NK-92 (cell line): ENCODE data around the gene ABRACL.

Experiments
- DNase-seq: peaks from one replicate; lab custom pipeline; 2025; ENCODE audit not compliant: unreplicated experiment; lab: John Stamatoyannopoulos, UW

ABRACL gene

GRCh38 chr6:139053382-139053781 is 24.8 kb downstream of the ABRACL start:
- no peak for DNase-seq

- DNase-seq: no peak
Measured at GRCh38 chr6:139054001-139054400, 25.5 kb downstream of the ABRACL start.

DNA sequence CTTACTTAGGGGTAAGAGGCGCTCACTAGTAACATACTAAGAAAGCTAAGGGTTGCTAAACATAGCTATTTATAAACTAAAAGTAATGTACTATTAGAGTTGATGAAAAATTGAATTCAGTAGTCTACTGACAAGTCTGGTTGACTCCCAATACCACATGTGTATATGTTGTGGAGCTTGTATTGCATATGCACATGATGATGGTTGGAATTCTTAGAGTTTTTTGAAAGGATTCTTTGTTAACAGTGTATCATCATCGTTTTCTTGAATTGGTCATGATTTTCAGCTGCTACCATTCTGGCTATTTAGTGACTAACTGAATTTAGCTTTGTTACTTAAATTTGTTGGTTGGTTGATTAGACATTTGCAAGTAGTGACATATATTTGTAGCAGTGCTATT is 27.2 kb downstream of the ABRACL start:
- no peak for DNase-seq

GRCh38 chr6:139058029-139058428 is 29.5 kb downstream of the ABRACL start:
- no peak for DNase-seq

DNA sequence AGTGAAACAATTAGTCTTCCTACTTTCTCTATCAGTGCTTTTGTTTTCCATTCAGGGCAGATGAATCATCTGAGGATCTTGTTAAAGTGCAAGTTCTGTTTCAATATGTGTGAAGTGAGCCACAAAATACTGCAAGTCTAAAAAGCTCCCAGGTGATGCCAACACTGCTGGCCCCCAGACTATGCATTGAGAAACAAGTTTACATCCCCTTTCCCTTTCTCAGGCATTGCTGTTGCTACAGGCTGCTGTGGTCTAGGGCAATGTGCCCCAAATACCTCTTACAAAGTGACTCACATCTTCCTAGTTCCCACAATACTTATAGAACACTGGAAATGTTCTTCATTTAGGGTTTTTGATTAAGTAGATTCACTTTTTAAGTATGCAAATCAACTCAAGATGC is 31.8 kb downstream of the ABRACL start:
- no peak for DNase-seq

GRCh38 chr6:139062932-139063646 is 34.5 kb downstream of the ABRACL start:
- no peak for DNase-seq

DNA sequence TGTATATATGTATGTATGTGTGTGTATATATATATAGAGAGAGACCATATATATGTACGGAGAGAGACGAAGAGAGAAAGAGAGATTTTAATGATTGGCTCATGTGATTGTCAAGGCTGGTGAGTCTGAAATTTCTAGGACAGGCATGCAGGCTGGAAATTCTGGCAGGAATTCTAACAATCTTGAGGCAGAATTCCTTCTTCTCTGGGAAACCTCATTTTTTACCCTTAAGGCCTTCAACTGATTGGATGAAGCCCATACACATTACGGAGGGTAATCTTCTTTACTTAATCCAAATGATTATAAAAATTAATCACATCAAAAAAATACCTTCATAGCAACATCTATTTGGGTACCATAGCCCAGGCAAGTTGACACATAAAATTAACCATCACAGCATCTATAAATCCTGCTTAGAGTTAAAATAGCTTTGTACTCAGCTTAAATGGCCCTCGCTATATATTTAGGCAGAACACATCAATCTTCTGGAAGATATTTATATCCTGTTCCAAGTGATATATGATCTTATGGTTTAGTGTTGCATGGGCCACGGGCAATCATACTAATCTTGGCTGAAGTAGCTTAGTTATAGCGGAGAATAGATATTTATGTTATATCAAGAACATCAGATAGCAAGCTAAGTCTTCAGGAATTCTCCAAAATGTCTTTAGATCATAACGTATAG is 36.6 kb downstream of the ABRACL start:
- no peak for DNase-seq

DNA sequence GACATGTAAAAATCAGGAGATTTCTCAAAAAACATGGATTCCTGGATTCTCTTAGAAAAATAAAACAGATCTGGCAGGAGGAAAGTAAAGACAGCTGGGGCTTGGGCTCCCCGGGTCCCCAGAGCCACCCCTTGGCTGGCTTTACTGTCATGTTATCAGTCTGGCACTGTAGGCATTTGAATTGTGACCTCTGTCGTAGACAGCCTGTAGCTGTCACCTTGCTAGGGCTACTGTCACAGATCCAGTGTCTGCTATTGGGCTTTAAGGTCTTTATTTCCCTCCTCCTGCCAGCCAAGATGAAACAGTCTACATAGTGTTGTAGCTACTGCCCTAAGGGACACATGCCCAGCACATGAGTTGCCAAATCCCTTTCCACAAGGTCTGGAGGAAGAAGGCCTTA is 37.5 kb downstream of the ABRACL start:
- no peak for DNase-seq

- no peak for DNase-seq
Measured at GRCh38 chr6:139068846-139069245, 40.3 kb downstream of the ABRACL start.

GRCh38 chr6:139073118-139073517 is 44.6 kb downstream of the ABRACL start:
- no peak for DNase-seq

DNA sequence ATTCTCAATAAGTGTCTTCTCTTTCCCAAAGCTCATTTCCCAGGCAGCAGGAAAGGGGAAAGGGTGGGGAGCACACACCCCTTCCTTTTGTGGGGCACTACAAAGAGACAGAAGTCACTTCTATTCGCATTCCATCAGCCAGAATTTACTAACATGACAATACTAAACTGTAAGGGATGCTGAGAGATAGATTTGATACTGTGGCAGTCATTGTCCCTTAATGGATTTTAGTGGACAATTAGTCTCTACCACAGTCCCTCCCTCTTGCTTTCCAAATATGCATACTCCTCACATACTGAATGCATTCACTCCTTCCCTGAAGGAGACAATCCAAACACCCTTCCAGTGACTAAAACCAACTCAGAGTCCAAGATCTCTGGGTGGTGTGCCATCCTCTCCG is 50.5 kb downstream of the ABRACL start:
- no peak for DNase-seq

DNA sequence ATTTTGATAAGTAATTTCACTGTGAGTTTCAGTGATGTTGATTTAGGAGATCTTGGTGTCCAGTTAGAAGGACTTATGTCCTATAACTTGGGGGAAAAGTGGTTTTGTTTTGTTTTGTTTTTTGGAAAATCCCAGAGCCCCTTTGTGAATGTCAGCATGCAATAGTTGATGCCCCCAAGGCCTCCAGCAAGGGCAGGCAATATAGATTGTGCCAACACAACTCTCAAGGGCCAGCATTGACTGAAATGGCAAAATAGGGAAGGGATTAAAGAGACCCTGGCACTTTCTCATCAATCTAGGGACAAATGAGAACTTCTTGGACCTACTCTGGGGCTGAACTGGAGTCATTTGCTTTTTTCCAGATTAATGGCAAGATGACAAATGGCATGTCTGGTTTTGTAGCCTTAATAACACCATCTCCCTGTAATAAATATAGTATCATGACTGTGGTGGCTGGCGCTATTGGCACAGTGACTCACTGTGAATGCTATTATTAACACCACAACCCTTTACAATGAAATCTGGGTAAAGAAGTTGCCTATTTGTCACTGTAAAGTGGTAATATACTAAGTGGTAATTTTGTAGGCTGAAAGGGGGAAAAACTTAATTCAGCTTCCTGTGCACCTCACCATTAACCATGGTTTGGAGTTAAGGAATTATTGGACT is 51.8 kb downstream of the ABRACL start:
- no peak for DNase-seq

GRCh38 chr6:139081471-139081870 is 52.9 kb downstream of the ABRACL start:
- no peak for DNase-seq

DNA sequence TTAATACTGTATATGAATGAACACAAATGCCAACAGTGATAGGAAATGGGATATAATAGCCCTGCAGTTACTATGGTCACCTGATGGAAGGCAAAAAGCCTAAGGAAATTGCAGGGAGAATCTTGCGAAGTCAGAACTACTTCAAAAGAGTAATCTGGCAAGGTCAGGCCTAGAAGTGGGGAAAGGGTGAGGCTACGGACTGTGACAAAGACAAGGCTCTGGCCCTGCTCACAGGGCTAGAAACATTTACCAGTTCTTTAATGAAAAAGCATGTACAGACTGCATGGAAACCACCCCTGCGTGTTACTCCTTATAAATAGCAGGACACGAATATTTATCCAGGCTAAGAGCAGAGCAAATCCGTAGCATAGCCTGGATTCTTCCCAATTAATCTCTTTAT is 53.8 kb downstream of the ABRACL start:
- no peak for DNase-seq

DNA sequence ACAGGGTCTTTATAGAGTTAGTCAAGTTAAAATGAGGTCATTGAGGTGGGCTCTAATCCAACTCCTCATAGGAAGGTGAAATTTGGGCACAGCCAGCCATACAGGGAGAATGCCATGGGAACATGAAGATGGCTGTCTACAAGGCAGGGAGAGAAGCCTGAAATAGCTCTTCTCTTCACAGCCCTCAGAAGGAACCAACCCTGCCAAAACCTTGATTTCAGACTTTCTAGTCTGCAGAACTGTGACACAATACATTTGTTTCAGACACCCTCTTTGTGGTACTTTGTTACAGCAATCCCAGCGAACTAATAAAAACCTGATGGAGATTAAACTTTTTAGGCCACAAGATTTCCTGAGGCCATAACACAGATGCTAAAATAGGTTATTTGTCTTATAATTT is 63.3 kb downstream of the ABRACL start:
- no peak for DNase-seq
